ENCODE data around the gene MKI67.
"Not testable (repeated sequence)": the region's sequence is repeated elsewhere in the genome, so short reads cannot be mapped to it uniquely, and the experiment has no call there.

Gene MKI67, protein sequence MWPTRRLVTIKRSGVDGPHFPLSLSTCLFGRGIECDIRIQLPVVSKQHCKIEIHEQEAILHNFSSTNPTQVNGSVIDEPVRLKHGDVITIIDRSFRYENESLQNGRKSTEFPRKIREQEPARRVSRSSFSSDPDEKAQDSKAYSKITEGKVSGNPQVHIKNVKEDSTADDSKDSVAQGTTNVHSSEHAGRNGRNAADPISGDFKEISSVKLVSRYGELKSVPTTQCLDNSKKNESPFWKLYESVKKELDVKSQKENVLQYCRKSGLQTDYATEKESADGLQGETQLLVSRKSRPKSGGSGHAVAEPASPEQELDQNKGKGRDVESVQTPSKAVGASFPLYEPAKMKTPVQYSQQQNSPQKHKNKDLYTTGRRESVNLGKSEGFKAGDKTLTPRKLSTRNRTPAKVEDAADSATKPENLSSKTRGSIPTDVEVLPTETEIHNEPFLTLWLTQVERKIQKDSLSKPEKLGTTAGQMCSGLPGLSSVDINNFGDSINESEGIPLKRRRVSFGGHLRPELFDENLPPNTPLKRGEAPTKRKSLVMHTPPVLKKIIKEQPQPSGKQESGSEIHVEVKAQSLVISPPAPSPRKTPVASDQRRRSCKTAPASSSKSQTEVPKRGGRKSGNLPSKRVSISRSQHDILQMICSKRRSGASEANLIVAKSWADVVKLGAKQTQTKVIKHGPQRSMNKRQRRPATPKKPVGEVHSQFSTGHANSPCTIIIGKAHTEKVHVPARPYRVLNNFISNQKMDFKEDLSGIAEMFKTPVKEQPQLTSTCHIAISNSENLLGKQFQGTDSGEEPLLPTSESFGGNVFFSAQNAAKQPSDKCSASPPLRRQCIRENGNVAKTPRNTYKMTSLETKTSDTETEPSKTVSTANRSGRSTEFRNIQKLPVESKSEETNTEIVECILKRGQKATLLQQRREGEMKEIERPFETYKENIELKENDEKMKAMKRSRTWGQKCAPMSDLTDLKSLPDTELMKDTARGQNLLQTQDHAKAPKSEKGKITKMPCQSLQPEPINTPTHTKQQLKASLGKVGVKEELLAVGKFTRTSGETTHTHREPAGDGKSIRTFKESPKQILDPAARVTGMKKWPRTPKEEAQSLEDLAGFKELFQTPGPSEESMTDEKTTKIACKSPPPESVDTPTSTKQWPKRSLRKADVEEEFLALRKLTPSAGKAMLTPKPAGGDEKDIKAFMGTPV (N-terminal part only)

DNA sequence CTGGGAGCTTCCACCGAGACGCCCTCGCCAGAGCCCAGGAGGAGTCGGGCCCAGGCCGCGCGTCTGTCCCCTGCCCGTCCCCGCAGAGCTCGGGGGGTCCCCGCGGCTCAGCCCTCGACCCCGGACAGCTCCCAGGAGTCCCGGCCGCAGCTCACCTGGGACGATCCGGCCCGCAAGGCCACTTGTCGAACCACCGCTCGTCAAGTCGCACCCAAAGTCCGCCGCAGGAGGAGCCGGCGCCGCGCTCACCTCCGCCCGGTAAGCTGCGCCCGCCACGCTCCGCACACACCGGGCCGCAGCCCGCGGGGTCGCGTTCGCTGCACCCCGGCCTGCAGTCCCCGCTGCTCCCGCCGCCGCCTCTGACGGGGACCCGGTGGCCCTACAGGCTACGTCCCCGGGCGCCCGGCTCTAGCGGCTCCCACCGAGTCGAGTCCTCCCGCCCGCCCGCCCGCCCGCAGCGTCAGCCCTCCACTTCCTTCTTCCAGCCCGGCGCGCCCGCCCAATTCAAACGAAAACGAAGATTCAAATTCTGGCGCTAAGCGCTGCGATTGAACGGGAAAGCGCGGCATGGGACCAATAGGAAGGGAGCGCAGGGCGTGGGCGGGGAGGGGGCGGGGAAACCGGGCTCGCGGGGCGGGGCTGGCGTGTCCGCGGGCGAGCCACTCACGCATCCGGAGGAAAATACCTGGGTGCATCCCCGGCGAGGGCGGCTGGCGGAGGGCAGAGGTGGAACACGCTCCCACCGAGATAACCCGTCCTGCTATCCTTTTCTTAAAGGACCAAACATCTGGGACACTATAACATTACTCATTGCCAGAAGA is at the start of gene MKI67:
TSS of gene MKI67 (minus strand) at position 480 of the 821 bp plus-strand sequence. CDS start 756 bp downstream, outside the sequence.
- Mint-ChIP-seq H3K9me3 (no peaks in the 10 kb centered on the region), H3K27ac (peak within 1 kb of the TSS; percentile 94), H3K27me3 (peaks cover 15% of the 10 kb centered on the region), H3K4me1 (peaks cover 47% of the 10 kb centered on the region), H3K36me3 (peaks cover 35% of the 10 kb centered on the region), H3K4me3 (peak within 1 kb of the TSS; percentile 97)
- peak; percentile 95 for DNase-seq
- CTCF ChIA-PET = interaction anchor here (0.8 to 1.2 kb wide), 2 partner anchors 23 to 29 kb away, joined by 3 to 4 read pairs; no protein-coding TSS in a partner anchor

DNA sequence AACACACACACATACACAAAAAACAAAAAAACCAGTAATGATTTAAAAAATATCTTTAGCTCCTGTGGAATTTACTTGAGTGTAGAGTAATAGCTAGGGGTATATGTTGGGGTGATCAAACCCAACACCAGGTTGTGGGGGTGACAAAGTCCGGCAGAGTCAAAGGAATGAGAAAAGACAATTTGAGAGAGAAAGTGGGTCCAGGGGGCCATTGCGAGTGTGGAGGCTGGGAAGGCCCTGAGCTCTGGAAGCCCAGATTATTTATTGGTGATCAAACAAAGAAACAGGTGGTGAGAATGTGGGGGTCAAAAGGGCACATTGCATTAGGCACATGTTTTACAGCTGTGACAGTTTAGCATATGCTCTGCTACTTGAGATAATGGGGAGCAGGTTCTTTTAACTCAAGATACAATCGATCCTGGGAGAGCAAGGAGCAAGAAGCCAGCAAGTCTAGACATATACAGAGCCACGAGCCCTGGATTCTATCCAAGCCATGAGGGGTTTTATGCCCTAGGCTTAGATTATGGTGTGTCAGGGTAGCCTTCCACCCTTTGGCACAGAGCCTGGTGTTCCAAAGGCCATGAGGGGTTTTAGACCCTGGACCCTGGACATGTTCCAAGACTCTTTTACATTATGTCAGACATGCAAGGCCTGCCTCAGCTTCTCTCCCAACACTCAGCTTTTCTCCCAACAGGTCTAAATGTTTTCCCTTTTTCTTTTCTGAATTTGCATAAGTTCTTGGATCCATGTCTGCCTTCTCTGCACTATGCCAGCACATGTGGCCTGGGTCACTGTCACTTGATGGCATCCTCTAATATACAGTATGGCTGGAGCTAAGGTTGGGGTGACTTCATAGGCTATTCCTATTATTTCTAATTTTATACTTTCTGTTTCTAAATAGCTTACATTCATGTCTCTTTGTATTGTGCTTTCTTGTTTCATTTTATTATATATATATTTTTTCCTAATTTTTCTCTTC is 48.6 kb upstream of the MKI67 start:
- no peaks in the 10 kb centered on the region for H3K36me3 Mint-ChIP-seq

DNA sequence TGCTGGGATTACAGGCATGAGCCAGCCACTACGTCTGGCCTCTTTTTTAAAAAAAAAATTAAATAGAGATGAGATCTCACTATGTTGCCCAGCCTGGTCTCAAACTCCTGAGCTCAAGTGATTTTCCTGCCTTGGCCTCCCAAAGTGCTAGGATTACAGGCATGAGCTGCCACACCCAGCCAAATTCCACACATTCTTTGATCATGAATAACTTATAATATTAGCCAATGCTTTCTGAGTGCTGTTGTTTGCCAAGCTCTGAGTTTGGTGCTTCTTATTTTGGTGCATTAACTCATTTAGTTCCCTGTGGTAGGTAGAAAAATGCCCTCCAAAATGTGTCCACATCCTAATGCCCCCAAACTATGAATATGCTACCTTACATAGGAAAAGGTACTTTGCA is 47.2 kb upstream of the MKI67 start:
- no peaks in the 10 kb centered on the region for H3K36me3 Mint-ChIP-seq
- CTCF ChIA-PET = interaction anchor here (0.7 to 1.2 kb wide), 3 partner anchors 21 to 41 kb away, joined by 3 to 4 read pairs (median 3); no protein-coding TSS in a partner anchor

More for the DNA sequence above, 48.6 kb upstream of the MKI67 start:
- Mint-ChIP-seq H3K27ac (no peak overlapping the region), H3K4me1 (peaks cover 12% of the 10 kb centered on the region), H3K9me3 (peaks cover 13% of the 10 kb centered on the region), H3K4me3 (no peak overlapping the region), H3K27me3 (peaks cover 41% of the 10 kb centered on the region)
- CTCF ChIA-PET = interaction anchor here (1.0 to 4.2 kb wide), 5 partner anchors 14 to 39 kb away, joined by 3 to 33 read pairs (median 4); no protein-coding TSS in a partner anchor
- DNase-seq = no peak

DNA sequence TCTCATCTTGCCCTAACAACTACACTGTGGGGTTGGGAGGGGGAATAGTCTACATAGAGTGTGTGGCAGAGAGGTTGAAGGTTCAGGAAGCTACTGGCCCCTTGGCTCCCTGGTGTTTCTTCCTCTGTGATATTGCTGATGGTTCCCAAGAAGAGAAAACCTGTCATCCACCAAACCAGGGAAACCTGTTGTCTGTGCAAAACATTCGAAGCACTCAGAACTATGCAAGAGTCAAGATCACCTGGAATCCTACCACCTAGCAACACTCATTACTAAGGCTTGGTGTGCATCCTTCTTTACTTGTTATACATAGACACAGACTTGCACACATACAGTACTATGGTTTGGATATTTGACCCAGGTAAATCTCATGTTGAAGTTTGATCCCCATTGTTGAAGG is 46.5 kb upstream of the MKI67 start:
- CTCF ChIA-PET = interaction anchor here (0.7 kb wide), 1 partner anchor 36 kb away, joined by 3 read pairs; no protein-coding TSS in a partner anchor
- DNase-seq = no peak
- Mint-ChIP-seq H3K36me3 (no peaks in the 10 kb centered on the region), H3K4me3 (no peak overlapping the region), H3K27ac (no peak overlapping the region), H3K27me3 (peaks cover 62% of the 10 kb centered on the region), H3K9me3 (peaks cover 13% of the 10 kb centered on the region), H3K4me1 (peaks cover 2% of the 10 kb centered on the region)

More for the DNA sequence above, 47.2 kb upstream of the MKI67 start:
- DNase-seq = no peak
- Mint-ChIP-seq H3K27ac (no peak overlapping the region), H3K27me3 (peaks cover 55% of the 10 kb centered on the region), H3K9me3 (peaks cover 13% of the 10 kb centered on the region), H3K4me1 (peaks cover 2% of the 10 kb centered on the region), H3K4me3 (no peak overlapping the region)

DNA sequence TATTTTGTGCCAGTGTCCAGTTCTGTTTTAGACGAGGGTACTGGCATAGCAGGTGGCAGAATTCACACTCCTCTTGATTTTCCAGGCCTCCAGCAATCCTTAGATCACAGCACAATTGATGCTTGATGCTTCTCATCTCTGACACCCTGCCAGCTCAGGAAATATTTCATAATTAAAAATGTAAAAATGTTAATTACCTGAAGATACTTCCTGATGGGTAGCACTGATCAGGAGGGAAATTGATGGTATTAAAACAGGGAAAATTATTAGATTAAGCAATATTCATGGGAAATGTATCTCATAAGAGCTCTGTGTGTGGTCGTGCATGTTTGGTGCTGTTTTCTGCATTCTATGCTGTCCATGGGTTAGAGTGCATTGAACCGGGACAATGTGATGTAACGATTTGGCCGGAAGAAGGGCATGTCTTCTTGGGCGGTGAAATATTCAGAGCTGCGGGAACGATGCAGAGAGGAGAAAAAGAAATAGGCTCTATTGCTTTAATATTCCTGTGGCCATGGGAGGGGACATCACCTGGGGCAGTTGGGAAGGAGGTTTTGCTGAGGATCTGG is 43.7 kb upstream of the MKI67 start:
- peaks cover 11% of the 10 kb centered on the region for H3K9me3 Mint-ChIP-seq
- H3K27ac Mint-ChIP-seq = no peak overlapping the region
- no peaks in the 10 kb centered on the region for H3K36me3 Mint-ChIP-seq
- no peak for DNase-seq
- H3K4me3 Mint-ChIP-seq = no peak overlapping the region
- CTCF ChIA-PET = interaction anchor here (1.1 kb wide), 1 partner anchor 8 kb away, joined by 3 read pairs; no protein-coding TSS in a partner anchor
- H3K27me3 Mint-ChIP-seq = peaks cover 57% of the 10 kb centered on the region
- no peaks in the 10 kb centered on the region for H3K4me1 Mint-ChIP-seq

DNA sequence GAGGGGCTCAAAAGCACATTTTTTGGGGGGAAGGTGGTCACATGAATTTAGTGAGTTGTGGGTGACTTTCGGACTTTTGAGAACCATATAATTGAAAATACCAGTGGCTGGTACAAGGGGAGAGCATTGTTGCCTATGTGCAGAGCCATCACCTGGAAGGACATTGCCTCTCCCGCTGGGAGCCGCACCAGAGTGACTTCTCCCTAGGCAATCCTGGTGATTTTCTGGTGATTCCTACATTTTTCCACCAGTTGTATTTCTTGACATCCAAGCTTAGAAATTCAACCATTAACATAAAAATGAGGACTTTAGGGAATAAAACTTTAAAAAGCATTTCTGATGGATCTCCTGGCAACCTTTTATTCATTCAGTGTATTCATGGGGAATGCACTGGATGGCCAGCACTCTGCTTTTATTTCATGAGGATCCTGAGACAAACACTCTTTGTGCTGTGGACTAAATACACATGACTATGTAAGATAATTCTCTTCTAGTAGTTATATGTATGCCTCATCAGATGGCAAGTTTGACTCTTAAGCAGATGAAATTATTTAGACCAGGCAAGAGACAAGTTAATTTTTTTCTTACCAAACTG is 41.8 kb upstream of the MKI67 start:
- Mint-ChIP-seq H3K27me3 (peaks cover 44% of the 10 kb centered on the region), H3K36me3 (no peaks in the 10 kb centered on the region), H3K4me3 (no peak overlapping the region), H3K4me1 (no peaks in the 10 kb centered on the region), H3K9me3 (peaks cover 6% of the 10 kb centered on the region), H3K27ac (no peak overlapping the region)
- CTCF ChIA-PET = no interaction called here
- DNase-seq = no peak

DNA sequence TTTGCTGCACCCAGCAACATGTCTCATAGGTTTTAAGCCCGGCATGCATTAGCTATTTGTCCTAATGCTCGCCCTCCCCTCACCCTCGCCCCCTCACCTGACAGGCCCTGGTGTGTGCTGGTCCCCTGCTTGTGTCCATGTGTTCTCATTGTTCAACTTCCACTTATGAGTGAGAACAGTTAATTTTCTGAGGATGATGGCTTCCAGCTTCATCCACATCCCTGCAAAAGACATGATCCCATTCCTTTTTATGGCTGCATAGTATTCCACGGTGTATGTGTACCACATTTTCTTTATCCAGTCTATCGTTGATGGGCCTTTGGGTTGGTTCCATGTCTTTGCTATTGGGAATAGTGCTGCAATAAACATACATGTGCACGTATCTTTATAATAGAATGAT is 40.9 kb upstream of the MKI67 start:
- not testable (repeated sequence) for DNase-seq, H3K27ac Mint-ChIP-seq, H3K9me3 Mint-ChIP-seq, H3K36me3 Mint-ChIP-seq, H3K4me3 Mint-ChIP-seq, H3K4me1 Mint-ChIP-seq
- CTCF ChIA-PET = interaction anchor here (0.6 to 2.1 kb wide), 2 partner anchors 11 to 400 kb away, joined by 3 to 13 read pairs; no protein-coding TSS in a partner anchor
- H3K27me3 Mint-ChIP-seq = peaks cover 43% of the 10 kb centered on the region

DNA sequence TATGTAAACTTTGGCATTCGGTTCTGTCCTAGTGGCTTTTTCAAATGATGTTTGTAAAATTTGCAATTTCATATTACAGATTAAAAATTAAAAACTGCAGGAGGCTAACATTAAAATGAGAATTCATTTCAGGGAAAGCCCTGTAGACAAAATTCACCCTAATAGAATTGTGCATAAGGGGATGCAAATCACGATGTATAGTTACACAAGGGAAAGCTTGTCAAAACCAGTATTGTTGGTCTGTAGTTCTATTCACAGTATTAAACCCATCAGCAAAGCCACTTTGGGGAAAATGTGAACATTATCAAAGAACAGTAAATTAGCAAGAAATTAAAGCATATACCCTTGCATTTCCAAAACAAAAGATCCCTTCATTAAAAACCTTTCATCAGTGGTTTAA is 39.9 kb upstream of the MKI67 start:
- Mint-ChIP-seq H3K4me1 (peaks cover 8% of the 10 kb centered on the region), H3K4me3 (no peak overlapping the region), H3K27me3 (peaks cover 44% of the 10 kb centered on the region), H3K36me3 (no peaks in the 10 kb centered on the region), H3K27ac (no peak overlapping the region), H3K9me3 (peaks cover 2% of the 10 kb centered on the region)
- CTCF ChIA-PET = interaction anchor here (1.3 to 2.1 kb wide), 2 partner anchors 12 to 39 kb away, joined by 3 to 13 read pairs; no protein-coding TSS in a partner anchor
- DNase-seq = no peak

DNA sequence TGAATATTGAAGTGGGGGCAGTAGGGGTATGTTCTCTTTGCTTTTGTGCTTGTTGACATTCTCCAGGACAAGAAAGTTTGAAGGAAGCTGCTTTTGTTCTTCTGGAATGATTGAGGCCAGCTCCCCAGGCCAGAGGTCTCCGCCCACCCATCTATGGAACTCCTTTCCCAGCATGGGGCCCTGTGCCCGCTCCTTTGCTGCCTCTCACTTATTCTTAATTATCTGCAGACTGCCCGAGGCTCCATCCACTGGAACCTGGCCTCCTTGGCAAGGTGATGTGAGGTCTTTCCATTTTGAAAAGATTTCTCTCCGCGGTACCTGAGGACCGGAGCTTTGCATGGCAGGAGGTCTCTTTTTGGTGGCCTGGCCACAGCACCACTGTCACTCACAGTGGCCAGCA is 39.3 kb upstream of the MKI67 start:
- Mint-ChIP-seq H3K4me3 (no peak overlapping the region), H3K36me3 (no peaks in the 10 kb centered on the region), H3K27ac (no peak overlapping the region), H3K9me3 (peaks cover 2% of the 10 kb centered on the region), H3K4me1 (peaks cover 13% of the 10 kb centered on the region), H3K27me3 (peaks cover 43% of the 10 kb centered on the region)
- CTCF ChIA-PET = interaction anchor here (1.3 to 2.1 kb wide), 2 partner anchors 12 to 40 kb away, joined by 3 to 13 read pairs; no protein-coding TSS in a partner anchor
- no peak for DNase-seq

DNA sequence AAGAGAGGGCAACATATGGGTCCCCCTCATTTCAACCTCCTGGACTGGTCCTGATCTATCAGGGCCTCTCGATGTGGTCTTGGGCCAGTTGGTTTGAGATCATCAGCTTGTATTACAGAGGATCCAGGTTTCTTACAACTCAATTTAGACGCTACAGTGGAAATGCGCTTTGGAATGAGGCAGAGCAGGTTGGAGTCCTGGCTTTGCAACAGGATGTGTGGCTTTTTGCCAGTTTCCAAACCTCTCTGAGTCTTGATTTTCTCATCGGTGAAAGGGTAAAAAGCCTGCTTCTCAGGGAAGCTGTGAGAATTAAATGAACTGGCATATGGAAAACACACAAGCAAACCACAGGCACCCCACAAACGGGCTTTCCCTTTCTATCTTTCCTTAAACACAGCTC is 37.5 kb upstream of the MKI67 start:
- Mint-ChIP-seq H3K36me3 (no peaks in the 10 kb centered on the region), H3K27ac (no peak overlapping the region), H3K27me3 (peaks cover 34% of the 10 kb centered on the region), H3K9me3 (no peaks in the 10 kb centered on the region), H3K4me1 (peaks cover 22% of the 10 kb centered on the region), H3K4me3 (no peak overlapping the region)
- CTCF ChIA-PET = interaction anchor here (2.2 to 2.4 kb wide), 2 partner anchors 15 to 48 kb away, joined by 6 to 10 read pairs; no protein-coding TSS in a partner anchor
- DNase-seq = no peak

DNA sequence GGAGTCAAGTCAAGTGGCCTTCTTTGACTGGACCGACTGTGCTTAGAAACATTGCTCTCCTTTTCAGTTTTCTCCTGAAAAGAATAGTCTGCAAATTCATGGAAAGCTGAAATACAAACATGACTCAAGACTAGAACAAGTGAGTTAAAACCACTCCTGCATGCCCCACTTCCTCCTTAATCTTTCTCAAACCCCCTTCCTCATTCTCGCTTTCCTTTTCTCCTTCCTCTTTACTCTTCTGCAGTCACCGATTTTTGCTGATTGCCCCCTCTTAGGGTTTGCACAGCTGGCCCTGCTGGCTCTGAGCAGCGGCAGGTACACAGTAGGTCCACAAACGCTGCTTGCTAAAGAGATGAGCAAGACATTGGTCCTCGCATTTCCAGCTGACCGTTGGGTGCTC is 34.8 kb upstream of the MKI67 start:
- no peak overlapping the region for H3K4me3 Mint-ChIP-seq
- peaks cover 22% of the 10 kb centered on the region for H3K4me1 Mint-ChIP-seq
- H3K9me3 Mint-ChIP-seq = no peaks in the 10 kb centered on the region
- H3K36me3 Mint-ChIP-seq = no peaks in the 10 kb centered on the region
- no peak for DNase-seq
- H3K27ac Mint-ChIP-seq = no peak overlapping the region
- H3K27me3 Mint-ChIP-seq = peaks cover 36% of the 10 kb centered on the region
- CTCF ChIA-PET = interaction anchor here (1.3 to 2.3 kb wide), 4 partner anchors 11 to 51 kb away, joined by 3 to 11 read pairs (median 10); no protein-coding TSS in a partner anchor
